T47D (cell line): ENCODE measurements around the gene MPHOSPH9.

Experiments used
- DNase-seq, 2 experiments: peaks; one replicate each; pipeline versions ENCODE4 v3.0.0 to v3.0.0-alpha.2; 2011 to 2012; ENCODE audit warnings: low read depth in 1 of 2, low spot score in 1 of 2
- JUND ChIP-seq: IDR thresholded peaks from 2 replicates; pipeline ENCODE4 v1.6.1; 2012; ENCODE audit warnings: low read depth
- in situ Hi-C: cut with HindIII; loops from 2 replicates; pipeline ENCODE4 v1.10.0; 2016; ENCODE audit warnings: low sequenced_read_pairs, low pct_unique_long_range_greater_than_20kb

The MPHOSPH9 gene

GRCh38 chr12:123148223-123148622 lies 84.7 kb downstream of the MPHOSPH9 start:
- no peak for TF ChIP-seq JUND
- DNase-seq, result no peak
- in situ Hi-C loops, result no loop called here

DNA sequence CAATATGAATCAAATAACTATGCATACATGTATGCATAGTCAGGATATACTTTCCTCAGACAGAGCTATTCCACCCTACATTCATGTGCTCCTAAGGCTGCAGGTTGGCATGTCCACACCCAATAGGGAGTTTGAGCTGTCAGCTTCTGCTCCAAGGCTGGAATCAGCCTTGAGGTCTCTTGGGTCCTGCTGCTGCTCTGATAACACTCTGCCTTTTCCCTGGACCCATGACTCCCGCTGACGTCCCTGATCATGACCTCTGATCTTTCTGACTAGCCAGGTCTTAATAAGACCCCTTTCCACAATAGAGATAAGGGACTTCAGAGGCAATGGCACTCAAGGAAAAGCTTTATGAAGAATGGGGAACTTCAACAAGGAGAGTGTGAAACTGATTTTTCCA lies 87.7 kb downstream of the MPHOSPH9 start:
- no peak for DNase-seq
- in situ Hi-C loops, result no loop called here
- no peak for TF ChIP-seq JUND

GRCh38 chr12:123143736-123144461 lies 89.0 kb downstream of the MPHOSPH9 start:
- no peak for TF ChIP-seq JUND
- no peak for DNase-seq
- in situ Hi-C loops, result no loop called here

DNA sequence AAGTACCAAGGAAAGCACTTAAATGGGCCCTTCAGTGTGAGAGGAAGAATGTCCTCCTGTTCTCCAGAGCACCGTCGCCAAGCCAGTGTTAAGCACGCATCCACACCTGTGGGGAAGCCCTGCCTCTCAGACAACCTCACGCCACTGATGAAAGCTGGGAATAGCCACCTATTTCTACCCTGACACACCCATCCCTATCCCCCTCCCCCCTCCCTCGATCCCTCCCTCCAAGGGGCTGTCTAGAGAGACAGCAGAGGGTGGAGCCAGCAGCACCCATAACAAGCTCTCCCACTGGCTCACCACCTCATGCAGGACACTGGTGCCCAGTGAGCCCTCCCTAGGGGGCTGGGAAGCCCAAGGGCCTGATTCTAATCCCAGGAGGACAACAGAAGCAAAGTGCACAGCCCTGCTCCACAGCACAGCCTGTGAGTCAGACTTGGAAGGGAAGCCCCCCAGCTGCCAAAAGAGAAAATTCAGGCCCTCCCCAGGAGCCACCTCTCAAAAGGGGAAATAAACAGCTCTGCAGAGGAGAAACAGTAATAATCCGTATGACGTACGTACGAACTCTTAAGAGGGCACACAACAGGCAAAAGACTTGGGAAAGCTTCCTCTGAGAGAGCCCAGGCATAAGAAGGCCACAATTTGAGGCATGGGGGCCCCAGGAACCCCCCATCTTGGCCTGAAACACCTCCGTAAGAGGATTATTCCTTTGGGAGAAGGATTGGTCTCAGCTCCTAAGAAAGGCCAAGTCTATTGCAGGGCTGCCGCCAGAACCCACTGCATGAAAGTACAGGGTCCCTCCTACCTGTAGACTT lies 89.8 kb downstream of the MPHOSPH9 start:
- no peak for TF ChIP-seq JUND
- in situ Hi-C loops, result no loop called here
- DNase-seq, result no peak

DNA sequence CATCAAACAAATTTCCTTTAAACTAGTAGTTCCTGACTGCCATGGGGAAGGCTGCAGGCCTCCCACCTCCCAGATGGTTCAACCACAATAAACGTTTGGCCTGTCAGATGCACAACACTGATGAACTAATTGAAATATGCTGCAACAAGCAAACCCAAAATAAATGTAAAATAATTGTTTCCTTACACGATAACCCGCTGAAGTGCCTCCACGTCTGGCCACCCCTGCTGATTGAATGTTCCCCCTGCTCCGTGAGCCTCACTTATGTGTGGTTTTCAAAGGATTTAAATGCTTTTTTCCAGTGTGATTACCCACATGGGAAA lies 90.5 kb downstream of the MPHOSPH9 start:
- TF ChIP-seq JUND, result no peak
- in situ Hi-C loops, result no loop called here
- no peak for DNase-seq

DNA sequence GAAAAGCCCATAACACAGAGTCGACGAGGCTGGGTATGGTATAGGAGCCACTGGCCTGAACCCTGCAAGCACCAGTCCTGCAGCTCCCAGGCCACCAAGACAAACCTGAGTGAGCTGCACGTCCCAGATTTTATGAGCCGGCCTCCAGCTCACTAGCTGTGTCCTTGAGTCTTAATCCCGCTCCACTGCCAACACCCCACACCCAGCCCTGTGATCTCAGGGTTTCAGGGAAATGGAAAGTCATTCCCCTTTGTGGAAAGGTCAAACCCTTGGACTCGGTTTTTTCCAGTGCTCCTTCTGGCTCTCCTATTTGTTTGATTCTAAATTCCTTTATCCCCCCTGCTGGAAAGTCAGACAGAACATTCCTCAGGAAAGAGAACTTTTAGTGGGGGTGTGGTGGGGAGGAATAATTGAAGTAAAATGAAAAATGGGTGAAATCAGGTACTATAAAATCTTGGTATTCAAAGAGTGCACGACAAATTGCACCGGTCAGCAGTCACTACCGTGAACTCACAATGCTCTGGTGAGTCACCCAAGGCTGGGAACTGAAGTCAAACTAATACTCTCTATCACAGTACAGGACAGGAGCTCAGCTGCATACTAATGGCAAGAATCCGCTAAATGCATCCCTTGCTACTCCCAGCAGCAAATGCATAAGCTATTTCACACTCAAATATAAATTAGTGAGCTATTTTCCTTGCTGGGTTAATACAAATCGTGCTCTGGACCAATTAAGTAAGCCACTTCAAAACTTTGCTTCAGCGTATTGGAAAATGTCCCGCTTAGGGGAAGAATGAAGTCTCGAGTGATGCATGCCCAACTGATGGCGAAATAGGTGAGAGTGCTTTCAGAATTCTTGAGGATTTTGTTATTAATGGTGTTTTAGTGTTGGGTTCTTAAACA lies 91.1 kb downstream of the MPHOSPH9 start:
- no peak for DNase-seq
- in situ Hi-C loops, result no loop called here

DNA sequence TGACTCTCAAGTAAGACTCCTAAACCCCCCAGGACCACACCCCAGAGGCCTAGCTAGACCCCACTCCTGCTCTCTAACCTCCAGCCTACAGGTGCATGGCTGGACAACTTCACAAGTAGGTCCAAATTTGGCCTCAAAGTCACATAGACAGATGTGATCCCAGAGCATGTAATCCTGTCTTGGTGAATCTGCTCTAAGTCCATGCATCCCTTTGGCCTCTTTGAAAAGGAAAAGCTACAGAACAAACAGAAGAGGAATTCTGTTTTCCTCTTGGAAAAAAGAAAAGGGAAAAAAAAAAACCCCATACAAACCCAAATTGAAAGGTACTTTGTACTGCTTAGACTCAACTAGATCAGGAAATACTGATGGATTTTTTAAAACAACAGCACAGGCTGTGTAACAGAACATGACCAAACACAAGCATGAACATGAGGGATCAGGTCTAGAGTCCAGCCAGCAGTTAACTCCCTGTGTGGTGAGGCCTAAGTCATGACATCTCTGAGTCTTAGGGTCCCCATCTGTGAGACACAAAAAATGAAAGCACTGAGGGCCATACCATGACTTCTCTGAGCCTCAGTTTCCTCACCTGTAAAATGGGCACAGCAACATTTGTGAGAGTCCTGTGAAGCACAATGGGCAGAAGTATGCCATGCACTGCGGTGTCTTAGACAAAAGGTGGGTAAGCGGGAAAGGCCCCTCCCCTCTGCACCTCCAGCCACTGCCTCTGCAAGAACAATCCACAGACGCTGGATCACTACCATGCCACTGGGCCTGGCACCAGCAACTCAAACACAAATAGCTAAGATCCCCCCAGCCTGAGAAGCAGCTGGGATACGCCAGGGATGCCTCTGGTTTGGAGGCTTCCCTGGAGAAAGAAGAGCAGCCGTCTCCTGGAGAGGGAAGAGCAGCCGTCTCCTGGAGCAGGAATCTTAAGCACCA lies 92.0 kb downstream of the MPHOSPH9 start:
- no peak for TF ChIP-seq JUND
- in situ Hi-C loops, result no loop called here
- no peak for DNase-seq

More for the DNA sequence above, 91.1 kb downstream of the MPHOSPH9 start:
- no peak for TF ChIP-seq JUND

DNA sequence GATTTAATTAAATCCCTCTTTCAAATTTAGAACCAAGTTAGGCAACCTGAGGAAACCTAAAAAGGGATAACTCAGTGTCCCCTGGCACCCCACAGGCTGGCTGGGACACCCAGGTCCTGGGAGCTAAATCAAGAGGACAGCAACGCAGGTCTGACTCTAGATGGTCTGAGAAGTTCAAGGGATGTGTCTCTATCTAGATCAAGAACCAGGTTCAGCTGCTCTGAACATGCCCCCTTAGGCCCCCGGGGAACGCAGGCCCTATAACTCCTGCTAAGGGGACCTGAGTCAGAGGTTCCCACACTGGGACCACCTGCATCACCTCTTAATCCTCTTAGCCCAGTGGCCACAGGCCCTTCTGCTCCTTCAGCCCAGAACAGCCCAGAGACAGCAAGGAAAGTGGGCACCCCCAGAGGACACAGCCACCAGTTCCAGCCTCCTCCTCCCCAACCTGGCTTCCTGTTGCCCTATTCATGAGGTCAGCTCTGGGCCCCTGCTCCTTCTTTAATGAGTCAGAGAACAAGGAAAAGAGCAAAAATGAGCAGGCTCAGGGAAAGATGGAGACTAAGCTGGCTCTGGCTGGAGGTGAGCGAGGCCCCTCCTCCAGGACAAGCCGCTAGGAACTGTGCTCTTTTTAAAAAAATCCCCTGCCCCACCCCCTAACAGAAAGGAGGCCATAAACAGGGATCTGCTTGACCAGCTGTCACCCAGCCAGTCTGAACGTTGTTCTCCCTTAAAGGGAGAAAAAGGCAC lies 92.8 kb downstream of the MPHOSPH9 start:
- DNase-seq, result no peak
- in situ Hi-C loops, result no loop called here

DNA sequence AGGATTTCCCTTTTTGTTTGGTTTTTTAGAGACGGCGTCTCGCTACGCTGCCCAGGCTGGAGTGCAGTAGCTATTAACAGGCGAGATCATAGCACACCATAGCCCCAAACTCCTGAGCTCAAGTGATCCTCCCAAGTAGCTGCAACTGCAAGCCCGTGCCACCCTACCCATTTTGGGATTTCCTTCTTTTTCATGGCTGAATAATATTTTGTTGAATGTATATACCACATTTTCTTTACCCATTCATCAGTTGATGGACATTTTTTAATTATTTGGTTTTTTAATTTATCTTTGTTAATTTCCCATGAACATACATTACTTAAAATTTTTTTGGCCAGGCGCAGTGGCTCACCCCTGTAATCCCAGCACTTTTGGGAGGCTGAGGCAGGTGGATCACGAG lies 97.3 kb downstream of the MPHOSPH9 start:
- TF ChIP-seq JUND, result no peak
- no peak for DNase-seq
- in situ Hi-C loops, result no loop called here

More for the DNA sequence above, 92.8 kb downstream of the MPHOSPH9 start:
- no peak for TF ChIP-seq JUND

DNA sequence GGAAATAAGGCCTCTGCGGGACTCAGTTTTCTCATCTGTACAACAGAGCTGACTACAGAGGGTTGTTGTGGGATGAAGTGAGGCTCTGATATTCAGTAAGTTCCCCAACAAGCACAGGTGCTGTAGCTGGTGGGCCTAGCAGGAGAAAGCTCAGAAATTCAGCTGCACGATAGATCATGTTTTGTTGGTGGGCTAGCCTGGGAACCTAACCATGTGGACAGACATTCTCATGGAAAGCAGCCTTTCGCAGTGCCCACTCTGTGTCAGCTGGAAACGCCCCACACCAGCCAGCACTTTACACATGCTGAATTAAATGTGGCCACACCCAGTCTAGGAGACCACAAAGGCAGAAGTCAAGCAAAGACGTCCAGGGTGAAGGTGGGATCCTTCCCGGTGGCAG lies 98.1 kb downstream of the MPHOSPH9 start:
- TF ChIP-seq JUND, result no peak
- no peak for DNase-seq
- in situ Hi-C loops, result no loop called here

GRCh38 chr12:123134271-123134671 lies 98.7 kb downstream of the MPHOSPH9 start:
- DNase-seq, result no peak
- in situ Hi-C loops, result no loop called here
- no peak for TF ChIP-seq JUND
